GM12878 (cell line): ENCODE results near the gene ZNF180.

Experiments
- EED ChIP-seq: sonication (generic); IDR thresholded peaks from 2 replicates; pipeline ENCODE4 v1.6.1; 2016; ENCODE audit warnings: antibody characterized with exemption, low read depth
- HCFC1 ChIP-seq: fragments of 150-350 bp; IDR thresholded peaks from 2 replicates; pipeline ENCODE4 v1.6.1; 2014; ENCODE audit warnings: low read length
- NR2F1 ChIP-seq: fragments of 450-650 bp; conservative IDR thresholded peaks from 2 replicates; pipeline ENCODE4 v1.6.1; 2017; ENCODE audit warnings: mild to moderate bottlenecking
- SPI1 ChIP-seq: IDR thresholded peaks from 2 replicates; pipeline ENCODE4 v1.6.1; 2011; ENCODE audit warnings: low read depth, mild to moderate bottlenecking, low read length, moderate library complexity, borderline replicate concordance; ENCODE audit not compliant: insufficient read depth
- SUZ12 ChIP-seq: fragments of 200-600 bp; sonication (generic); IDR thresholded peaks from one replicate; pipeline ENCODE4 v1.6.1; 2018; ENCODE audit warnings: antibody characterized with exemption, mild to moderate bottlenecking; ENCODE audit not compliant: unreplicated experiment
- TF ChIP-seq, protein P1 (sequence below), 3 experiments: IDR thresholded peaks in 2 of 3; conservative IDR thresholded peaks in 1 of 3; 2 replicates each; pipeline ENCODE4 v1.5.1; 2011; ENCODE audit warnings: low read depth in 3 of 3, low read length in 3 of 3, mild to moderate bottlenecking in 3 of 3, control low read depth in 2 of 3, moderate library complexity in 2 of 3, inconsistent platforms in 1 of 3, mixed read lengths in 1 of 3; ENCODE audit not compliant: control insufficient read depth in 2 of 3, insufficient read depth in 1 of 3; ENCODE audit errors: extremely low read depth in 1 of 3
- TF ChIP-seq, protein P2 (sequence below): fragments of 450-650 bp; formaldehyde crosslinking; IDR thresholded peaks from 2 replicates; pipeline ENCODE4 v1.5.0; 2022; ENCODE audit warnings: mild to moderate bottlenecking, missing genetic modification characterization
- TF ChIP-seq, protein P3 (sequence below): fragments of 450-650 bp; IDR thresholded peaks from 2 replicates; pipeline ENCODE4 v1.6.1; 2018; ENCODE audit warnings: borderline replicate concordance, mild to moderate bottlenecking; ENCODE audit not compliant: partially characterized antibody

DNA sequence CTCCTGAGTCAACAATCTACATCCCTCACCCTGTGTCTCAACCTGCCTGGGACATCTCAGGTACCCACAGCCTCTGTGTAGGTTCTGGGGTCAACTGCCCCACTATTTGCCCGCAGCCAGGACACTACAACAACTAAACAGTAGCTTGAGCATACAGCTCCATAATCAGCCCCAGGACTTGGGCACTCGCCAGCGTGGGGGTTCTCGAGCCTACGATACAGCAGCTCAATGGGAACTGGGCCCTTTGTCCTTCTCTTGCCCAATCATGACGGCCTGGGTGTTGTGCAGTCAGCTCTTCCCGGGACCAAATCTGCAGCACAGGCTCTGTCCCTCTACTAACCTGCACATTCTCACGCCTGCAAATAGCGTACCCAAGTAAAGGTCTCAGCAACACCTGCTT lies 1.3 kb downstream of the ZNF180 start:
- no peak for TF ChIP-seq HCFC1
- no peak for TF ChIP-seq SUZ12
- no peak for TF ChIP-seq SPI1
- TF ChIP-seq, protein P1, sequence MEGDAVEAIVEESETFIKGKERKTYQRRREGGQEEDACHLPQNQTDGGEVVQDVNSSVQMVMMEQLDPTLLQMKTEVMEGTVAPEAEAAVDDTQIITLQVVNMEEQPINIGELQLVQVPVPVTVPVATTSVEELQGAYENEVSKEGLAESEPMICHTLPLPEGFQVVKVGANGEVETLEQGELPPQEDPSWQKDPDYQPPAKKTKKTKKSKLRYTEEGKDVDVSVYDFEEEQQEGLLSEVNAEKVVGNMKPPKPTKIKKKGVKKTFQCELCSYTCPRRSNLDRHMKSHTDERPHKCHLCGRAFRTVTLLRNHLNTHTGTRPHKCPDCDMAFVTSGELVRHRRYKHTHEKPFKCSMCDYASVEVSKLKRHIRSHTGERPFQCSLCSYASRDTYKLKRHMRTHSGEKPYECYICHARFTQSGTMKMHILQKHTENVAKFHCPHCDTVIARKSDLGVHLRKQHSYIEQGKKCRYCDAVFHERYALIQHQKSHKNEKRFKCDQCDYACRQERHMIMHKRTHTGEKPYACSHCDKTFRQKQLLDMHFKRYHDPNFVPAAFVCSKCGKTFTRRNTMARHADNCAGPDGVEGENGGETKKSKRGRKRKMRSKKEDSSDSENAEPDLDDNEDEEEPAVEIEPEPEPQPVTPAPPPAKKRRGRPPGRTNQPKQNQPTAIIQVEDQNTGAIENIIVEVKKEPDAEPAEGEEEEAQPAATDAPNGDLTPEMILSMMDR (IDR thresholded peaks at IDR 0.05 in 2 of 3, conservative IDR thresholded peaks at IDR 0.05 in 1 of 3; ENCODE audit: control insufficient read depth in 2 of 3, extremely low read depth in 1 of 3, insufficient read depth in 1 of 3, low read depth in 3 of 3, low read length in 3 of 3) = no peak
- TF ChIP-seq, protein P2, sequence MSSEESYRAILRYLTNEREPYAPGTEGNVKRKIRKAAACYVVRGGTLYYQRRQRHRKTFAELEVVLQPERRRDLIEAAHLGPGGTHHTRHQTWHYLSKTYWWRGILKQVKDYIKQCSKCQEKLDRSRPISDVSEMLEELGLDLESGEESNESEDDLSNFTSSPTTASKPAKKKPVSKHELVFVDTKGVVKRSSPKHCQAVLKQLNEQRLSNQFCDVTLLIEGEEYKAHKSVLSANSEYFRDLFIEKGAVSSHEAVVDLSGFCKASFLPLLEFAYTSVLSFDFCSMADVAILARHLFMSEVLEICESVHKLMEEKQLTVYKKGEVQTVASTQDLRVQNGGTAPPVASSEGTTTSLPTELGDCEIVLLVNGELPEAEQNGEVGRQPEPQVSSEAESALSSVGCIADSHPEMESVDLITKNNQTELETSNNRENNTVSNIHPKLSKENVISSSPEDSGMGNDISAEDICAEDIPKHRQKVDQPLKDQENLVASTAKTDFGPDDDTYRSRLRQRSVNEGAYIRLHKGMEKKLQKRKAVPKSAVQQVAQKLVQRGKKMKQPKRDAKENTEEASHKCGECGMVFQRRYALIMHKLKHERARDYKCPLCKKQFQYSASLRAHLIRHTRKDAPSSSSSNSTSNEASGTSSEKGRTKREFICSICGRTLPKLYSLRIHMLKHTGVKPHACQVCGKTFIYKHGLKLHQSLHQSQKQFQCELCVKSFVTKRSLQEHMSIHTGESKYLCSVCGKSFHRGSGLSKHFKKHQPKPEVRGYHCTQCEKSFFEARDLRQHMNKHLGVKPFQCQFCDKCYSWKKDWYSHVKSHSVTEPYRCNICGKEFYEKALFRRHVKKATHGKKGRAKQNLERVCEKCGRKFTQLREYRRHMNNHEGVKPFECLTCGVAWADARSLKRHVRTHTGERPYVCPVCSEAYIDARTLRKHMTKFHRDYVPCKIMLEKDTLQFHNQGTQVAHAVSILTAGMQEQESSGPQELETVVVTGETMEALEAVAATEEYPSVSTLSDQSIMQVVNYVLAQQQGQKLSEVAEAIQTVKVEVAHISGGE (CRISPR knock-in tag) = no peak
- TF ChIP-seq, protein P3, sequence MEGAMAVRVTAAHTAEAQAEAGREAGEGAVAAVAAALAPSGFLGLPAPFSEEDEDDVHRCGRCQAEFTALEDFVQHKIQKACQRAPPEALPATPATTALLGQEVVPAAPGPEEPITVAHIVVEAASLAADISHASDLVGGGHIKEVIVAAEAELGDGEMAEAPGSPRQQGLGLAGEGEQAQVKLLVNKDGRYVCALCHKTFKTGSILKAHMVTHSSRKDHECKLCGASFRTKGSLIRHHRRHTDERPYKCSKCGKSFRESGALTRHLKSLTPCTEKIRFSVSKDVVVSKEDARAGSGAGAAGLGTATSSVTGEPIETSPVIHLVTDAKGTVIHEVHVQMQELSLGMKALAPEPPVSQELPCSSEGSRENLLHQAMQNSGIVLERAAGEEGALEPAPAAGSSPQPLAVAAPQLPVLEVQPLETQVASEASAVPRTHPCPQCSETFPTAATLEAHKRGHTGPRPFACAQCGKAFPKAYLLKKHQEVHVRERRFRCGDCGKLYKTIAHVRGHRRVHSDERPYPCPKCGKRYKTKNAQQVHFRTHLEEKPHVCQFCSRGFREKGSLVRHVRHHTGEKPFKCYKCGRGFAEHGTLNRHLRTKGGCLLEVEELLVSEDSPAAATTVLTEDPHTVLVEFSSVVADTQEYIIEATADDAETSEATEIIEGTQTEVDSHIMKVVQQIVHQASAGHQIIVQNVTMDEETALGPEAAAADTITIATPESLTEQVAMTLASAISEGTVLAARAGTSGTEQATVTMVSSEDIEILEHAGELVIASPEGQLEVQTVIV = no peak
- TF ChIP-seq EED = no peak
- no peak for TF ChIP-seq NR2F1
